IPS DF 4.7 (cell line): ENCODE results near the gene STIM2.

Experiments used
- DNase-seq: peaks from one replicate; pipeline ENCODE4 v3.0.0-alpha.2; 2013; ENCODE audit warnings: low spot score; ENCODE audit errors: extremely low read depth

Gene STIM2

GRCh38 chr4:26837993-26838842, 22.4 kb upstream of the STIM2 start:
- no peak for DNase-seq

- DNase-seq, result no peak
These were observed 21.6 kb upstream of the STIM2 start for GRCh38 chr4:26839016-26839415.

GRCh38 chr4:26839534-26839951, 21.1 kb upstream of the STIM2 start:
- DNase-seq, result no peak

- DNase-seq, result no peak
These were observed 19.9 kb upstream of the STIM2 start for GRCh38 chr4:26840786-26841185.

DNA sequence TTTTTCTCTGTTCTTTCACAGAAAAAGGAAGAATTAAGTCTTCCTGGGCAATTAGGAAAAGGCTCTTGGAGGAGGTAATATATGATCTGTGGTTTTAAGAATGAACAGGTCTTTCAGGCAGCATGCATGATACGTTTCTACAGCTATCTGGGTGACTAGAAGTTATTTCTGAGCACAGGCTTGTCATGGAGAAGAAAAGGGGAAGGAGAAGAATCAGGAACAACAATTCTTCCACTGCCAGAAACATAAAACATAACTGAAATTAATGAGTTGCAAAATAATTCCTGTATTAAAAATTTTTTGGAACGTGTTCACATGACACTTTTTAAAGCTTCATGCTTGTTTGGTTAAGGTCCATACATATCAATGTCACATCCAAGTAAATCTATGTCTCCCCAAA, 17.7 kb upstream of the STIM2 start:
- no peak for DNase-seq

GRCh38 chr4:26850528-26850927, 10.1 kb upstream of the STIM2 start:
- no peak for DNase-seq

- DNase-seq, result no peak
These were observed 9.5 kb upstream of the STIM2 start for GRCh38 chr4:26851129-26851528.

- DNase-seq, result no peak
These were observed 5.9 kb upstream of the STIM2 start for GRCh38 chr4:26854701-26855100.

GRCh38 chr4:26856906-26857277, 3.7 kb upstream of the STIM2 start:
- no peak for DNase-seq

GRCh38 chr4:26857278-26858034, 3.2 kb upstream of the STIM2 start:
- DNase-seq, result no peak

DNA sequence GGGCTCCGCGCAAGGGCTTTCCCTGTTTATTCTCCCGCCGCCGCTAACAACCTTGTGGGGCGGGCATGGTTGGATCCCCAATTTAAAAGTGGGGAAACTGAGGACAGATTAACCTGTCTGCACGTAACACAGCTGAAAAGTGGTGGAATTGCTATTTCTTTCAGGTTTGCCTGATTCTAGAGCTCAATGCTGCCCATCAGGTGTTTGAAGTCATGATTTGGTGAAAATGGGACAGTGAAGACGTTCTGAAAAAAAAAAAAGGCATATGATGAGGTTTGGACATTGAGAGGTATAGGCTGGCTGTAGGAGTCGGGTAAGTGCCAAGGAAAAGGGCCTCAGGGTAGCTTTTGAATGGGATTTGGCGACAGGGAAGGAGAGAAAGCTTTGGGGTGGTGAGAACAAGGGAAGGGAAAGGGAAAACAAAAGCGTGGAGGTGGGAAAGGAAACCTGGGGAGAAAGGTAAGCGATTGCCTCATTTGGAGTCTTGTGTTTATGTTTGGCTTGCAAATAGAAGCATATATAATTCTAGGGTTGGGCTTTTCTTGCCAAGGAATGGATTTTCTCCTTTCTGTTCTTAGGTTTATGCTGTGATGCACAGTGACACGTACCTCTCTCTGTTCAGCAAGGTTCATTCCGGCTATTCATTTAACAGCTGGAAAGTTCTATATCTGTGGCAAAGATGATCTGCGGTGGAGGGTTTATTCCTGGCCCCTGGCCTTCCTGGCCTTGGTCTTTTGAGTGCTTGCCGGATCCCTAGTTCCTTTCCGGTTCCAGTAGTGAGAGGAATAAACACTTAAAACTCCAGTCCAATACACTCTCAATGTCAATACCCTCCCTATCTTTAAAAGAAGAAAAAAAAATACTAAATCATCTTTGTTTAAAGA, 2.4 kb upstream of the STIM2 start:
- DNase-seq, result no peak

DNA sequence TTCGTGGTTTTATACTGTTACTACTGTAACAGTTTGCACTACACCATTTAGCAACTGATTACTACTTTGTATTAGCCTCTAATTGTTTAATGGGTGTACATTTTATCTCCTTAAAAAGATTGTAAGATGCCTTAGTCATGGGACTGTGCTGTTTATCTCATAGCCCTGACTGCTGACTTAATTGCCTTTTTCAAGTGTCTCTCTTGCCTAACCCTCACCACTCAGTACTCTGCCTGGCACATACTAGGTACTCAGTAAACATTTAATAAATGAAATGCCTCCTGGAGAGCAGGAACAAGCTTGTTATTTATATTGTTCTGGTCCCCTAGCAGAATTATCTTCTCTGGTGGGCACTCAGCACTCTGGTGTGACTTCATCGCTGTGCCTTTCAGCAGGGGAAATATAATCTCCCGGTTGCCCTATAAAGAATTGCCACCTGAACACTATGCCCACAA, 1.7 kb upstream of the STIM2 start:
- DNase-seq, result no peak

DNA sequence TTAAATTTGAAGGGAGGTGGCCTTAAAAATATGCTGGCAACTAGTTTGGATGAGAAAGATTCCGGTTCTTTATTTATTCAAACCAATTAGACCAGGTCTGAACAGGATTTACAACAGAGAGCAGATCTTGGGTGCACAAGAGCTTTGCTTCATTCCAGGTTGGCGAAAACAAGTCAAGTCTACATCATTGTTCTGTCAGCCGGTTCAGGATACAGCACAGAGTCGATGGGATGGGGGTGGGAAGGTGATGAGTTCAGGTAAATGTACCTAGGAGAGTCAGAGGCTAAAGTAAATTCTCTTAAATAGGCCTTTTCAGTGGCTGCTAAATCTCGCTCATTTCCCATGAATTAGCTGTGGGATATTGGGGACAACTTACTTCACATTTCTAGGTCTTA, 882 bp upstream of the STIM2 start:
- no peak for DNase-seq

- no peak for DNase-seq
These were observed 337 bp downstream of the STIM2 start for GRCh38 chr4:26860922-26861433.

DNA sequence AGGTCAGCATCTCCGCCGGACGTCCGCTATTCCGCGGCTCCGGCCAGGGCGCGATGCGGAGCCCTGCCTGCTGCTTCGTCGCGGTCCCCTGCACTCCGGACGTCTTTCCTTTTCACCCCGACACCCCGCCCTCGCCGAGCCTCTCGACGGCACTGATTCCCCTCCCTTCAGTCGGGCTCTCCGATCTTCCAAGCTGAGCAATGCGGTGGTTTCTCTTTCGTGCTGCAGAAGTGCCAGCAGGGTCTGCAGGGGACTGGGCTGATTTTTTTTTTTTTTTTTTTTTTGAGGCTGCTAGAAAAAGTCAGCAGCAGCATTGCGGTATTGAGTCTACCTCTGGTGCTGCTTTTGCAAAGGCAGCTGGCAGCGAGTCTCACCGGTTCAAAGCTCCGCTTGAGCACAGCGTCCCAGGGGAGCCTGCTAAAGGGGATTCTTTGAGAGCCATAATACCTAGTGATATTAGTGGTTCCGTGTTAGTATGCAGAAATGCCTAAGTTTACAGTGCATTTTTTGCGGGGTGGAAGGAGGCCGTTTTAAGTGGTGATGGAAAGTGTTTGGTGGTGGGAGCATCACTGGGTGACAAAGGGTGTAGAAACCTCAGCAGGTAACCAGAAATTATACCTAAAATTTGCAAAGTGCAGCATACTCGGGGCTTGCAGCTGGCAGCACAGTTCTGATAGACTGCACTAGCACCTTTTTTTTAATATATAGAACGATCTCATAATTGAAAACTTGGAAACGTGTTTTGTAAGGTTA, 969 bp downstream of the STIM2 start:
- DNase-seq, result no peak

DNA sequence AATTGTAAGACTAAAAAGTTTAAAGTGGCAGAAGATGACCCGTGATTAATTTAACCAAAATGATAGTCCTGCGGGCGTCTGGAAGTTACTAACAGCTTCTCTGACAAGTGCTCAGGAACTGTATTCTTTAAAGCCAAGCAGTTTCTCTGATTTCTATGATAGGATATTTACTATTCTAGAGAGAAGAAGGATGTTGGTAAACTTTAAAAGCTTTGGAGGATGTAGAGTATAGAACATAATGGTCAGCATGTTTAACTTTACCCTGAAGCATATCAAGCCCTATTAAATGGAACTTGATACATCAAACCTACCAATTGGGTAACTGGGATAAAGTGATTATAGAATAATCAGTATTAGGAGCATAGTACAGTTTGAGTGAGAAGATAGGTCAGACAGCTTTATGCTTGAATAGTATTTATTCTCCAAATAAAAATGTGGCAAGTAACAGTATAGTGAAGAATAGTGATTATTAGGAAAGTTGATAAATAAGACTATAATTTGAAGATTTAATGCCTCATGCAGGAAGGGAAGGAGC, 1.8 kb downstream of the STIM2 start:
- no peak for DNase-seq

DNA sequence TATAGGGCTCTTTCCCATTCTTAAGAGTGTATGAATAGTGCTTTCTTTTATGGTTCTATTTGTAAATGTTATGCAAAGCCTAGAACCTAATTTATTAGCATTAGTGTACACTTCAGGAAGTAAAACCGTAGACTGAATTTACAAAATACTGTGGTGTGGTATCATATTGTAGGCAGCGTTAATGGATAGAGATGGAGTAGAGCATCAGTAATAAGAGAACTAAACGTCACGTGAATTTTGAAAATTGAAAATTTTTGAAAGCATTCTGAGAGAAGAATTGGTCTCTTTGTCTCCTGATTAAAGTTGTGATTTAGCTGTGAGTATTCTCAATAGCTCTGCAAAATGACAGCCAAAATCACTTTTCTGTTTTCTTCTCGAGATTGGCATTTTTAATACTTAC, 2.9 kb downstream of the STIM2 start:
- DNase-seq, result no peak

DNA sequence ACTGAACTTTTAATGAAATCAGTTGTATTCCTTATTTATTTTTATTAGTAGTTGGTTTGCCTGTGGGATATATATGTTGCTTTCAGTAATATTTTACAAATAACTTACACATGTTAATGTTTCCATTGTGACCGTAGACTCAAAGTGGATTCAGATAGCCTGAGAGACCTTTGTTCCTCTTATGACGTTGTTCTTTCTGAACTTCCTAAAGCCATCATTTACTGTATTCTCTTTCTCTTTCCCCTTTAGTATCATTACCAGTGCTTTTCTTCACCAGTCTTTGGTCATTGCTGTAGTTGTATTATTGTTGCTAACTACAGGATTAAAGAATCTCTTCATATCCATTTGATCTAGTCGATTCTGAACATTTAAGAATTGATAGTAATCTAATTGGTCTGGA, 4.3 kb downstream of the STIM2 start:
- no peak for DNase-seq

- no peak for DNase-seq
These were observed 5.6 kb downstream of the STIM2 start for GRCh38 chr4:26866203-26866602.

DNA sequence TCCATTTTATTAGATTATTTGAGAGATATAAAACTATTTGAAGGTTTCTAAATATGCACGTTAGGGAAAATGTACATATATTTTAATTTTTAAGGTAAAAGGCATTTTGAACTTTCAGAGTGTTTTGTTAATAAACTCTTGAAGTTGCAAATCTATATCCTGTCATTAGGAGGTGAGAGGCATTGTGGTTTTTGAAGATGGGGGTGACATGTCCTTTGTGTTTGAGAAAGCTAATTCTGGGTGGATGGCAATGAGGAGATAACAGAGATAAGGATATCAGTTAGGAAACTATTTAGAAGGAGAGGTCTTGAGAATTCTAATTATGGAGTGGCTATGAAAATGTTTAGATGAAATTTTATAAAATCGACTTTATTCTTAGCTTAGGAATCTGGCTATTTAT, 6.1 kb downstream of the STIM2 start:
- DNase-seq, result no peak
